SK-N-SH (cell line): Measurements from ENCODE around the gene CYLD. TPM values are rescaled to one million over a fixed set of nuclear protein-coding genes. Genes with fewer than 3 reads are reported as not detected.

ENCODE experiments used
- CTCF ChIA-PET: fragments of 300-600, 350-600 bp; formaldehyde crosslinking; extraction: SDS; loops from one replicate; lab custom pipeline; 2021; lab: Yijun Ruan, JAX
- POLR2A ChIA-PET: fragments of 350-600 bp; sonication (Branson Sonifier 250); formaldehyde crosslinking; extraction: SDS; loops from one replicate; lab custom pipeline; 2020; ENCODE audit warnings: antibody characterized with exemption, inconsistent platforms; lab: Yijun Ruan, JAX
- DNase-seq: peaks from one replicate; pipeline ENCODE4 v3.0.0; 2012
- H2AFZ ChIP-seq: fragments of 200-600 bp; sonication (generic); 2 replicates; pipeline ENCODE4 v1.8.1; 2016; ENCODE audit warnings: antibody characterized with exemption, mild to moderate bottlenecking, low read depth
- H3F3A ChIP-seq: fragments of 200-600 bp; sonication (generic); replicated peaks from 2 replicates; pipeline ENCODE3; 2016; ENCODE audit warnings: antibody characterized with exemption, mild to moderate bottlenecking; ENCODE audit not compliant: insufficient read depth
- H3K27ac ChIP-seq, 2 experiments: fragments of 200-500 bp in 1 of 2; fragments of 200-600 bp in 1 of 2; sonication (Bioruptor generic) in 1 of 2; sonication (generic), shearing (Covaris generic) in 1 of 2; 2 replicates each; pipeline versions ENCODE4 v1.5.1 to v1.6.1; 2014 to 2016; ENCODE audit warnings: low read depth in 2 of 2, inconsistent platforms in 1 of 2, low read length in 1 of 2, mild to moderate bottlenecking in 1 of 2, mixed read lengths in 1 of 2
- H3K27me3 ChIP-seq: fragments of 200-600 bp; sonication (generic), shearing (Covaris generic); 2 replicates; pipeline ENCODE4 v1.6.1; 2016; ENCODE audit warnings: mixed run types; ENCODE audit not compliant: insufficient read depth
- H3K36me3 ChIP-seq, 2 experiments: fragments of 200-500 bp in 1 of 2; fragments of 200-600 bp in 1 of 2; sonication (Bioruptor generic) in 1 of 2; sonication (generic) in 1 of 2; replicated peaks in 1 of 2; 2 replicates each; pipeline versions ENCODE3 to v1.5.1; 2014 to 2016; ENCODE audit warnings: low read length in 1 of 2, mild to moderate bottlenecking in 1 of 2; ENCODE audit not compliant: insufficient read depth in 2 of 2, control insufficient read depth in 1 of 2
- H3K4me1 ChIP-seq, 2 experiments: fragments of 200-500 bp in 1 of 2; fragments of 200-600 bp in 1 of 2; sonication (Bioruptor generic) in 1 of 2; sonication (generic), shearing (Covaris generic) in 1 of 2; 2 replicates each; pipeline versions ENCODE4 v1.5.1 to v1.6.1; 2014 to 2016; ENCODE audit warnings: low read depth in 1 of 2, low read length in 1 of 2, mixed run types in 1 of 2; ENCODE audit not compliant: insufficient read depth in 2 of 2, control insufficient read depth in 1 of 2
- H3K4me2 ChIP-seq: fragments of 200-600 bp; sonication (generic), shearing (Covaris generic); 2 replicates; pipeline ENCODE4 v1.6.1; 2017; ENCODE audit warnings: mixed run types
- H3K4me3 ChIP-seq, 2 experiments: fragments of 200-500 bp in 1 of 2; fragments of 200-600 bp in 1 of 2; sonication (Bioruptor generic) in 1 of 2; sonication (generic), shearing (Covaris generic) in 1 of 2; 2 replicates each; pipeline versions ENCODE4 v1.5.1 to v1.8.1; 2014 to 2016; ENCODE audit warnings: low read depth in 2 of 2, inconsistent platforms in 1 of 2, low read length in 1 of 2, mild to moderate bottlenecking in 1 of 2, mixed read lengths in 1 of 2, moderate library complexity in 1 of 2
- H3K79me2 ChIP-seq: fragments of 200-600 bp; sonication (generic); 2 replicates; pipeline ENCODE4 v1.8.1; 2017; ENCODE audit warnings: mild to moderate bottlenecking; ENCODE audit not compliant: insufficient read depth
- H3K9ac ChIP-seq: fragments of 200-600 bp; sonication (generic); 2 replicates; pipeline ENCODE4 v1.6.1; 2017; ENCODE audit warnings: mixed run types
- H3K9me2 ChIP-seq: fragments of 200-600 bp; sonication (generic); 2 replicates; pipeline ENCODE4 v1.6.1; 2017; ENCODE audit warnings: mixed run types
- H3K9me3 ChIP-seq: fragments of 200-600 bp; sonication (generic); 2 replicates; pipeline ENCODE4 v1.6.1; 2017; ENCODE audit warnings: mixed run types, mild to moderate bottlenecking, moderate library complexity
- H4K20me1 ChIP-seq: fragments of 200-600 bp; sonication (generic); 2 replicates; pipeline ENCODE4 v1.6.1; 2017; ENCODE audit warnings: mild to moderate bottlenecking, mixed run types; ENCODE audit not compliant: insufficient read depth
- CTCF ChIP-seq: fragments of 200-600 bp; sonication (generic); IDR thresholded peaks from 2 replicates; pipeline ENCODE4 v1.6.1; 2017; ENCODE audit warnings: antibody characterized with exemption, mild to moderate bottlenecking, moderate library complexity
- FOSL2 ChIP-seq: IDR thresholded peaks from 2 replicates; pipeline ENCODE4 v1.4.0; 2012; ENCODE audit warnings: low read depth, mild to moderate bottlenecking, moderate library complexity, borderline replicate concordance
- GATA2 ChIP-seq: sonication (generic); formaldehyde crosslinking; IDR thresholded peaks from 2 replicates; pipeline ENCODE4 v1.5.0; 2020; ENCODE audit warnings: mild to moderate bottlenecking, missing genetic modification reagents
- IRF3 ChIP-seq: fragments of 150-350 bp; IDR thresholded peaks from 2 replicates; pipeline ENCODE4 v1.6.1; 2016; ENCODE audit warnings: mild to moderate bottlenecking, low read depth, low read length
- MEF2A ChIP-seq: IDR thresholded peaks from 2 replicates; pipeline ENCODE4 v1.4.0; 2012; ENCODE audit warnings: low read depth, borderline replicate concordance
- MXI1 ChIP-seq: IDR thresholded peaks from 2 replicates; pipeline ENCODE4 v1.6.1; 2012; ENCODE audit warnings: mild to moderate bottlenecking, low read depth, low read length, improper control_type of control experiment
- NFIC ChIP-seq: IDR thresholded peaks from 2 replicates; pipeline ENCODE4 v1.4.0; 2012; ENCODE audit warnings: borderline replicate concordance
- RCOR1 ChIP-seq: fragments of 150-350 bp; IDR thresholded peaks from 2 replicates; pipeline ENCODE4 v1.6.1; 2017; ENCODE audit warnings: antibody characterized with exemption, low read length
- REST ChIP-seq: IDR thresholded peaks from 2 replicates; pipeline ENCODE4 v1.6.1; 2012; ENCODE audit warnings: mild to moderate bottlenecking, low read depth, low read length, moderate library complexity
- RXRA ChIP-seq: IDR thresholded peaks from 2 replicates; pipeline ENCODE4 v1.4.0; 2012; ENCODE audit warnings: low read depth, mild to moderate bottlenecking, borderline replicate concordance
- SMC3 ChIP-seq: IDR thresholded peaks from 2 replicates; pipeline ENCODE4 v1.6.1; 2012; ENCODE audit warnings: low read depth, low read length, improper control_type of control experiment
- TAF1 ChIP-seq: IDR thresholded peaks from 2 replicates; pipeline ENCODE4 v1.6.1; 2012; ENCODE audit warnings: low read depth, mild to moderate bottlenecking, low read length, moderate library complexity, borderline replicate concordance
- WGBS: methylation state at CpG from one replicate; pipeline ENCODE4 v1.1.6; 2017; ENCODE audit warnings: low lambda C conversion rate; 5-methylcytosine and 5-hydroxymethylcytosine counted together
- polyA plus RNA-seq, 3 experiments: library from polyadenylated mRNA; depleted of rRNA; stranded (reverse); fragments of >200 nt; gene quantifications; 2 replicates each; pipeline ENCODE4 v1.2.3, GENCODE V29; 2012
- TF ChIP-seq, protein P1 (sequence below): IDR thresholded peaks from 2 replicates; pipeline ENCODE4 v1.4.0; 2012; ENCODE audit warnings: low read depth
- TF ChIP-seq, protein P2 (sequence below): IDR thresholded peaks from 2 replicates; pipeline ENCODE4 v1.4.0; 2012; ENCODE audit warnings: low read depth, borderline replicate concordance

CYLD gene
- polyA plus RNA-seq, 1 of the 3 experiments (the other 2 are of a cell fraction) = 6.5 TPM

DNA sequence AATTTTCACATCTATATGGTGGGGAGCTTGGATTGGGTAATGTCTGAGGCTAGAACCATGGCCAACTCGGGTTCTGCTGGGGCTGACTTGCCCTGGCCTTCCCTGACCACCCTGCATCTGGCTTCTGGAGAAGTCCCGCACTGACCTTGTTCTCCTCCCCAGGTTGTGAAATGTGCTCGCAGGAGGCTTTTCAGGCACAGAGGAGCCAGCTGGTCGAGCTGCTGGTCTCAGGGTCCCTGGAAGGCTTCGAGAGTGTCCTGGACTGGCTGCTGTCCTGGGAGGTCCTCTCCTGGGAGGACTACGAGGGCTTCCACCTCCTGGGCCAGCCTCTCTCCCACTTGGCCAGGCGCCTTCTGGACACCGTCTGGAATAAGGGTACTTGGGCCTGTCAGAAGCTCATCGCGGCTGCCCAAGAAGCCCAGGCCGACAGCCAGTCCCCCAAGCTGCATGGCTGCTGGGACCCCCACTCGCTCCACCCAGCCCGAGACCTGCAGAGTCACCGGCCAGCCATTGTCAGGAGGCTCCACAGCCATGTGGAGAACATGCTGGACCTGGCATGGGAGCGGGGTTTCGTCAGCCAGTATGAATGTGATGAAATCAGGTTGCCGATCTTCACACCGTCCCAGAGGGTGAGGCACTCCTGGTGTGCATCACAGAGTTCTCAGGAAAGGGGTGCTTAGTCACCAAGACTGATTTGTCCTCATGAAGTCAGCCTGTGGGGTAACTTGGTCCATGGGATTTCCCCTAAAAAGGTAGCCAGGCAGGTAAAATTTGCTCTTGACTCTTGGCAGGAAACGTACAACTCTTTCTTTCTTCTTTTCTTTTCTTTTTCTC lies 42.3 kb upstream of the CYLD start (continued):
- TF ChIP-seq IRF3 = no peak
- no peak for TF ChIP-seq MEF2A

GRCh38 chr16:50702725-50703124 lies 39.2 kb upstream of the CYLD start:
- POLR2A ChIA-PET = no interaction called here
- WGBS = 70% methylated on average over 3 of the region's 3 CpGs
- no peak for TF ChIP-seq MXI1
- TF ChIP-seq, protein P1, sequence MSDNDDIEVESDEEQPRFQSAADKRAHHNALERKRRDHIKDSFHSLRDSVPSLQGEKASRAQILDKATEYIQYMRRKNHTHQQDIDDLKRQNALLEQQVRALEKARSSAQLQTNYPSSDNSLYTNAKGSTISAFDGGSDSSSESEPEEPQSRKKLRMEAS = no peak
- Histone ChIP-seq H3K4me2 (no peak overlapping the region), H3K9me3 (no peaks in the 10 kb centered on the region; the same call in 1 of the 2 replicates), H3K36me3 (no peaks in the 10 kb centered on the region), H3K4me3 (no peak overlapping the region), H3K79me2 (no peaks in the 10 kb centered on the region), H2AFZ (no peak overlapping the region), H3K9ac (no peak overlapping the region), H3K27ac (no peak overlapping the region), H4K20me1 (no peaks in the 10 kb centered on the region), H3F3A (no peaks in the 10 kb centered on the region), H3K27me3 (no peaks in the 10 kb centered on the region), H3K9me2 (no peaks in the 10 kb centered on the region), H3K4me1 (no peaks in the 10 kb centered on the region; a peak in 1 of 4 replicates)
- no peak for DNase-seq
- CTCF ChIA-PET = interaction anchor here (1.0 to 1.9 kb wide), 2 partner anchors 9 to 104 kb away, joined by 3 to 5 read pairs; no protein-coding TSS in a partner anchor

DNA sequence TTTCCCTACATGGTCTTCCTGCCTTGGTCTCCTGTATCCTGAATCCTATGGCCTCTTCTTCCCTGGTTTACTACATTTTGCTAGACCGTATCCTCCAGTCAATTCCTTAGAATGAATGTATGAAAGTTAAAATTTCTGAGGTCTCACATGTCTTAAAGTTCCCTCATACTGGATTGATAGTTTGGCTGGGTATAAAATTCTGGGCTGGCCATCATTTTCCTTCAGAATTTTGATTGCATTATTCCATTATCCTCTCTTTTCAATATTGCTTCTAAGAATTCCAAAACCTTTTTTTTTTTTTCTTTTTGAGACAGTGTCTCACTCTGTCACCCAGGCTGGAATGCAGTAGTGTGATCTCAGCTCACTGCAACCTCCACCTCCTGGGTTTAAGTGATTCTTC lies 37.6 kb upstream of the CYLD start:
- ChIA-PET CTCF (no interaction called here), POLR2A (no interaction called here)
- peaks cover 0 to 10% of the 10 kb centered on the region in 2 experiments; a peak in 1 of 4 replicates for H3K4me1 ChIP-seq
- no peak for DNase-seq
- H3K9ac ChIP-seq = no peak overlapping the region
- no peaks in the 10 kb centered on the region for H3K9me2 ChIP-seq
- no peaks in the 10 kb centered on the region; the same call in 1 of the 2 replicates for H3K9me3 ChIP-seq
- no peaks in the 10 kb centered on the region for H3K36me3 ChIP-seq
- no peaks in the 10 kb centered on the region for H4K20me1 ChIP-seq
- no peaks in the 10 kb centered on the region for H3K27me3 ChIP-seq
- no peaks in the 10 kb centered on the region for H3K79me2 ChIP-seq
- no peak overlapping the region for H3K4me3 ChIP-seq
- no peak overlapping the region for H3K27ac ChIP-seq
- no peaks in the 10 kb centered on the region for H3F3A ChIP-seq
- TF ChIP-seq REST (no peak), GATA2 (no peak), FOSL2 (no peak), SMC3 (no peak), RCOR1 (no peak), CTCF (no peak), NFIC (no peak), RXRA (no peak), TAF1 (no peak)
- TF ChIP-seq, protein P2, sequence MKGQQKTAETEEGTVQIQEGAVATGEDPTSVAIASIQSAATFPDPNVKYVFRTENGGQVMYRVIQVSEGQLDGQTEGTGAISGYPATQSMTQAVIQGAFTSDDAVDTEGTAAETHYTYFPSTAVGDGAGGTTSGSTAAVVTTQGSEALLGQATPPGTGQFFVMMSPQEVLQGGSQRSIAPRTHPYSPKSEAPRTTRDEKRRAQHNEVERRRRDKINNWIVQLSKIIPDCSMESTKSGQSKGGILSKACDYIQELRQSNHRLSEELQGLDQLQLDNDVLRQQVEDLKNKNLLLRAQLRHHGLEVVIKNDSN = no peak
- TF ChIP-seq, protein P1 = no peak
- no peak overlapping the region for H3K4me2 ChIP-seq
- 6% methylated on average over 1 of the region's 1 CpG for WGBS
- no peak overlapping the region for H2AFZ ChIP-seq
